Neuron (in vitro differentiated cells): ENCODE data around the gene IQCM.
"Not testable (repeated sequence)": the region's sequence is repeated elsewhere in the genome, so short reads cannot be mapped to it uniquely, and the experiment has no call there.

Source experiments
- H2AFZ ChIP-seq: one replicate; pipeline ENCODE4 v1.6.1; 2013; ENCODE audit warnings: low read depth, mild to moderate bottlenecking, inconsistent platforms, low read length, moderate library complexity
- H3K27me3 ChIP-seq: one replicate; pipeline ENCODE4 v1.6.1; 2013; ENCODE audit warnings: low read length; ENCODE audit not compliant: insufficient read depth
- H3K36me3 ChIP-seq: one replicate; pipeline ENCODE4 v1.6.1; 2013; ENCODE audit warnings: low read length; ENCODE audit not compliant: insufficient read depth
- H3K4me1 ChIP-seq: one replicate; pipeline ENCODE4 v1.6.1; 2013; ENCODE audit warnings: low read length; ENCODE audit not compliant: insufficient read depth
- H3K4me3 ChIP-seq: 2 replicates; pipeline ENCODE4 v1.5.1; 2013; ENCODE audit warnings: mild to moderate bottlenecking, low read length, moderate library complexity
- H3K9me3 ChIP-seq: one replicate; pipeline ENCODE4 v1.6.1; 2013; ENCODE audit warnings: low read length

IQCM gene

GRCh38 chr4:149409555-149409962 is 406.1 kb downstream of the IQCM start:
- Histone ChIP-seq H3K9me3 (no peaks in the 10 kb centered on the region), H2AFZ (no peak overlapping the region), H3K27me3 (no peaks in the 10 kb centered on the region), H3K36me3 (no peaks in the 10 kb centered on the region), H3K4me1 (no peaks in the 10 kb centered on the region), H3K4me3 (no peak overlapping the region)

DNA sequence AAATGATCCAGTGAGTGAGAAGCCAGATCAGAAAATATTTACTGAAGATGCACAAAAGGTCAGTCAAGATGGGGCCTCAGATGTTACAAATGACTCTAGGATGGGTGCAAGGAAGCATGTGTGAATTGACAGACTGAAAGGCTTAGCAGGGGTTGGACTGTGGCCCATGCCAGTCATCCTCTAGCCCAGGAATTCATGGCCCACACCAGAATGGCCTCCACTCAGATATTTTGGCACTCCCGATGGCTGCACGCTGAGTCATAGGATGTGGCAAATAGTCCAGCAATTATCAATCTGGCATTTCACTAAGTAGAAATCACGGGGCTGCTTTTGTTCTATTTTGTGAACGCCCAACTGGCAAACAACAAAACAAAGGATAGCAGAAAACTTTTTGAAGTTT is 406.5 kb downstream of the IQCM start:
- Histone ChIP-seq H3K4me3 (no peak overlapping the region), H2AFZ (no peak overlapping the region), H3K4me1 (no peaks in the 10 kb centered on the region), H3K36me3 (no peaks in the 10 kb centered on the region), H3K9me3 (no peaks in the 10 kb centered on the region), H3K27me3 (no peaks in the 10 kb centered on the region)

GRCh38 chr4:149404143-149404542 is 411.5 kb downstream of the IQCM start:
- Histone ChIP-seq H3K36me3 (no peaks in the 10 kb centered on the region), H3K4me1 (no peaks in the 10 kb centered on the region), H3K4me3 (no peak overlapping the region), H2AFZ (no peak overlapping the region), H3K27me3 (no peaks in the 10 kb centered on the region), H3K9me3 (no peaks in the 10 kb centered on the region)

DNA sequence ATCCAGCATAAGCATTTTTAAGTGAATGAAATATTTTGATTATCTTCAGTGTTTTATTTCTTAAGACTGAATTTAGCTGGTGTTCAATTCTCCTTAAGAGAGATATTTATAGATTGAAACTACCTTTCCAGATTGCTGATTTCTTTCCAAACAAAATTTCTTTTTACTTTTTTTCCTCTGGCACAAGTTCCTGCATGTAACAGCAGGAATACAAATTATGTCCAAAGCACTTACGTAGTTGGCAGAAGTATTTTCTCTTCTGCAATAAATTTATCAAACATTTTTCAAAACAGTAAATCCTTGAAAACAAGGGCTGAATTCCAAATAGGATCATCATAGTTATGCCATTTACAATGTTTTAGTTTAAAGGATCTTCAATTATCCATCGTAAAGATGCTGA is 412.6 kb downstream of the IQCM start:
- Histone ChIP-seq H3K27me3 (no peaks in the 10 kb centered on the region), H3K4me1 (no peaks in the 10 kb centered on the region), H2AFZ (no peak overlapping the region), H3K9me3 (no peaks in the 10 kb centered on the region), H3K36me3 (no peaks in the 10 kb centered on the region), H3K4me3 (no peak overlapping the region)

- Histone ChIP-seq H3K4me3 (no peak overlapping the region), H3K27me3 (no peaks in the 10 kb centered on the region), H3K9me3 (no peaks in the 10 kb centered on the region), H2AFZ (no peak overlapping the region), H3K4me1 (no peaks in the 10 kb centered on the region), H3K36me3 (no peaks in the 10 kb centered on the region)
Observed at GRCh38 chr4:149398993-149399392, 416.6 kb downstream of the IQCM start.

GRCh38 chr4:149370785-149371420 is 444.7 kb downstream of the IQCM start:
- H3K27me3 ChIP-seq, result no peaks in the 10 kb centered on the region

DNA sequence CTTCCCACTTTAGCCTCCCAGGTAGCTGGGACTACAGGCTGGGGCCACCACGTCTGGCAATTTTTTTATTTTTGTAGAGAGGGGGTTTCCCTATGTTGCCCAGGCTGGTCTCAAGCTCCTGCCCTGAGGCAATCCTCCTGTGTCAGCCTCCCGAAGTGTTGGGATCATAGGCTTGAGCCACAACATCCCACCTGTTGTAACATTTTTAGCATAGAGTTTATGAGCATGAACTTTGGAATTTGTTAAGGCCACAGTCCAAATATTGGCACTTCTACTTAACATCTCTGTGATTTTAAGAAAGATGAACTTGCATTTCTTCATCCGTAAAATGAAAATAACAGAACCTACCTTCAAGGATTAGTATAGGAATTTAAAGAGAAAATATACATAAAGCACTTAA is 445.6 kb downstream of the IQCM start:
- Histone ChIP-seq H3K4me1 (no peaks in the 10 kb centered on the region), H3K9me3 (no peaks in the 10 kb centered on the region), H3K27me3 (no peaks in the 10 kb centered on the region), H3K36me3 (no peaks in the 10 kb centered on the region), H2AFZ (no peak overlapping the region), H3K4me3 (no peak overlapping the region)

More at GRCh38 chr4:149370785-149371420, 444.7 kb downstream of the IQCM start:
- Histone ChIP-seq H3K4me3 (no peak overlapping the region), H3K9me3 (no peaks in the 10 kb centered on the region), H3K4me1 (no peaks in the 10 kb centered on the region), H2AFZ (no peak overlapping the region), H3K36me3 (no peaks in the 10 kb centered on the region)

- no peak overlapping the region for H2AFZ ChIP-seq
- H3K4me3 ChIP-seq, result no peak overlapping the region
- H3K36me3 ChIP-seq, result no peaks in the 10 kb centered on the region
Observed at GRCh38 chr4:149353241-149353640, 462.4 kb downstream of the IQCM start.

GRCh38 chr4:149349541-149349940 is 466.1 kb downstream of the IQCM start:
- no peaks in the 10 kb centered on the region for H3K4me1 ChIP-seq
- no peaks in the 10 kb centered on the region for H3K9me3 ChIP-seq
- H3K27me3 ChIP-seq, result no peaks in the 10 kb centered on the region
- no peak overlapping the region for H3K4me3 ChIP-seq
- H2AFZ ChIP-seq, result no peak overlapping the region
- no peaks in the 10 kb centered on the region for H3K36me3 ChIP-seq

More at GRCh38 chr4:149353241-149353640, 462.4 kb downstream of the IQCM start:
- H3K4me1 ChIP-seq, result no peaks in the 10 kb centered on the region
- H3K9me3 ChIP-seq, result no peaks in the 10 kb centered on the region
- no peaks in the 10 kb centered on the region for H3K27me3 ChIP-seq

DNA sequence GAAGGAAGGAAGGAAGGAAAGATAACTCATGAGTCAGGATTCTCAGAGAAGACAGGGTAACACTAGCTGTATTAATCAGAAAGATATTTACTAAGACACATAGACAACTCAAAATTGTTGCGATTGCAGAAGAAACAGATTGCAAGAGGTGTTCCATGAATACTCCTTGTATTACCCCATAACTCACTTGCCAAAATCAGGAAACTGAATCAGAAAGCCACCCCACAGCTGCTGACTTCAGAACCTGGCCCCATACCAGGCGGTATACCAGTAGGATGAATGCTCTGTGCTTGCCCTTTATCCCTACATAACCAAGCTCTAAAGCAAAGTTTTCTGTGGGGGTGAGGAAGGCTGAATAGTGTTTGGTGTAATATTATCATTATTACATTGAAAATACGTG is 468.5 kb downstream of the IQCM start:
- Histone ChIP-seq H2AFZ (no peak overlapping the region), H3K4me1 (no peaks in the 10 kb centered on the region)

GRCh38 chr4:149345424-149345823 is 470.2 kb downstream of the IQCM start:
- no peaks in the 10 kb centered on the region for H3K4me1 ChIP-seq
- H3K36me3 ChIP-seq, result no peaks in the 10 kb centered on the region
- H3K27me3 ChIP-seq, result no peaks in the 10 kb centered on the region
- H3K4me3 ChIP-seq, result no peak overlapping the region
- no peak overlapping the region for H2AFZ ChIP-seq
- no peaks in the 10 kb centered on the region for H3K9me3 ChIP-seq

More for the DNA sequence above, 468.5 kb downstream of the IQCM start:
- no peaks in the 10 kb centered on the region for H3K27me3 ChIP-seq
- H3K9me3 ChIP-seq, result no peaks in the 10 kb centered on the region
- H3K4me3 ChIP-seq, result no peak overlapping the region
- no peaks in the 10 kb centered on the region for H3K36me3 ChIP-seq

DNA sequence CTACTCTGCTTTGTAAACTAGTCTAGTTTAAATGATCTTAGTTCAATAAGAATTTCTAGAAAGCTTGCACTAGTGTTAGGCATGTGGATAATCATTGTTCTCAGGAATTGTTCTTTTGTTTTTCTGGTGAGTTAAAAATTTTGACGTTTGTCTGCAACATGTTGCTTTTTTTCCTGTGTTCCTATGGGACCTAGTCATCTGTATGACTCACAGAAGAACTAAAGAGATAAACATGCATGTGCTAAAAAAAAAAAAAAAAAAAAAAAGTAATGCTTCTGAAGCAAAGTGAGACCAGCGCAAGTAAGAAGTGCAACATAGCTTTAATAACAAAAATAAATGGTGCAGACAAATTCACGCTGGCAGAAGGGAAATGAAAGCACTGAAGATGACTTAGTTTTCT is 471.2 kb downstream of the IQCM start:
- H2AFZ ChIP-seq, result no peak overlapping the region
- H3K4me1 ChIP-seq, result no peaks in the 10 kb centered on the region
- H3K4me3 ChIP-seq, result no peak overlapping the region
- no peaks in the 10 kb centered on the region for H3K27me3 ChIP-seq
- no peaks in the 10 kb centered on the region for H3K9me3 ChIP-seq
- no peaks in the 10 kb centered on the region for H3K36me3 ChIP-seq

GRCh38 chr4:149343614-149344013 is 472.0 kb downstream of the IQCM start:
- no peaks in the 10 kb centered on the region for H3K9me3 ChIP-seq
- no peaks in the 10 kb centered on the region for H3K36me3 ChIP-seq
- no peaks in the 10 kb centered on the region for H3K27me3 ChIP-seq
- no peak overlapping the region for H2AFZ ChIP-seq
- H3K4me1 ChIP-seq, result no peaks in the 10 kb centered on the region
- no peak overlapping the region for H3K4me3 ChIP-seq

- H2AFZ ChIP-seq, H3K9me3 ChIP-seq, H3K27me3 ChIP-seq, H3K4me3 ChIP-seq, H3K36me3 ChIP-seq, H3K4me1 ChIP-seq: not testable (repeated sequence)
Observed at GRCh38 chr4:149341117-149341516, 474.5 kb downstream of the IQCM start.
